Suprapubic skin (tissue), 3 donors: ENCODE results near the gene COPG2.

Source experiments
- CTCF ChIP-seq, 2 donors: fragments of 200-600 bp in 1 of 2; fragments of 450-650 bp in 1 of 2; sonication (generic) in 1 of 2; IDR thresholded peaks; one replicate each; pipeline ENCODE4 v1.5.1; 2016 to 2019; ENCODE audit warnings: antibody characterized with exemption in 2 of 2, mild to moderate bottlenecking in 1 of 2, moderate library complexity in 1 of 2
- POLR2AphosphoS5 ChIP-seq, 3 donors: sonication (generic); formaldehyde crosslinking; IDR thresholded peaks; one replicate each; pipeline ENCODE4 v1.6.1; 2017; ENCODE audit warnings: antibody characterized with exemption in 3 of 3

GRCh38 chr7:130473289-130473688 is 195.3 kb downstream of the COPG2 start:
- TF ChIP-seq CTCF (IDR thresholded peaks at IDR 0.05) = no peak
- TF ChIP-seq POLR2AphosphoS5 (IDR thresholded peaks at IDR 0.05) = no peak
